ENCODE data around the gene TEAD4. TPM values are rescaled to one million over a fixed set of nuclear protein-coding genes. Genes with fewer than 3 reads are reported as not detected.

Gene TEAD4
- total RNA-seq, 1 donor, result 22.0 TPM

GRCh38 chr12:3071710-3072109 is 112.5 kb downstream of the TEAD4 start:
- DNase-seq (ENCODE audit: low read depth), result no peak
- TF ChIP-seq CTCF (IDR thresholded peaks at IDR 0.05; ENCODE audit: insufficient read depth, low read depth, low read length), result no peak

GRCh38 chr12:3073438-3074250 is 114.4 kb downstream of the TEAD4 start:
- peak; percentile 88 for DNase-seq (ENCODE audit: low read depth)
- no peak overlapping the region for H3K4me3 ChIP-seq (ENCODE audit: low read depth, low read length)
- peak; percentile 99 for TF ChIP-seq CTCF (IDR thresholded peaks at IDR 0.05; ENCODE audit: insufficient read depth, low read depth, low read length)

More at GRCh38 chr12:3071710-3072109, 112.5 kb downstream of the TEAD4 start:
- no peak overlapping the region for H3K4me3 ChIP-seq (ENCODE audit: low read depth, low read length)

- H3K4me3 ChIP-seq (ENCODE audit: low read depth, low read length), result no peak overlapping the region
- TF ChIP-seq CTCF (IDR thresholded peaks at IDR 0.05; ENCODE audit: insufficient read depth, low read depth, low read length), result no peak
Measured at GRCh38 chr12:3075315-3075714, 116.1 kb downstream of the TEAD4 start.

GRCh38 chr12:3076730-3077571 is 117.8 kb downstream of the TEAD4 start, which contains the start of gene TSPAN9:
Gene TSPAN9 (plus strand): TSS chr12:3077379. CDS start chr12:3201194, 123,815 bp downstream.
- no peak for TF ChIP-seq CTCF (IDR thresholded peaks at IDR 0.05; ENCODE audit: insufficient read depth, low read depth, low read length)
- DNase-seq (ENCODE audit: low read depth), result peak; percentile 74
- H3K4me3 ChIP-seq (ENCODE audit: low read depth, low read length), result peak within 1 kb of the TSS; percentile 86

More at GRCh38 chr12:3075315-3075714, 116.1 kb downstream of the TEAD4 start:
- DNase-seq (ENCODE audit: low read depth), result no peak

DNA sequence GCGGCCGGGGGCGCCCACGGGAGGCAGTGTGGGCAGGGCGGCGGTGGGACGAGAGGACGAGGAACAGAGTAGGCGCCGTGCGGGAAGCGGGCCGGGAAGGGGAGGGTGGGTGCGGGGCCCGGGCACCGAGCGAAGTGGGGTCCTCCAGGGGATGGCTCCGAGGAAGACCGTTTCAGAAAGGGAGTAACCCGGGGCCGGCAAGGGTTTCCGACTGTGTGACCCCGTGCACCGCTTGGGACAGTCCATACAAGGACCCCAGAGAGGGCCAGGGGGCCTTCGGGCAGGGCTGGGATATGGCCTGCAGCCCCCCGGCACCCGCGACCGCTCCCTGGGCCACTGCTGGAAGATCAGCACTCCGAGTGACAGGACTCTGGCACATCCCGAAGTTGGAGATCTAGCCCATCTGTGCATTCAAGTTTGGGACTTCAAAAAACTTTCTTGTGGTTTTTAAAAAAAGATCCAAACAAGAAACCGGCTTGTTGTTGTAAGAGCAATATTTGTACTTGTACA is 118.4 kb downstream of the TEAD4 start:
- TF ChIP-seq CTCF (IDR thresholded peaks at IDR 0.05; ENCODE audit: insufficient read depth, low read depth, low read length), result no peak
- peak; percentile 58 for DNase-seq (ENCODE audit: low read depth)
- H3K4me3 ChIP-seq (ENCODE audit: low read depth, low read length), result peak overlapping the region; percentile 86

- DNase-seq (ENCODE audit: low read depth), result no peak
- no peak for TF ChIP-seq CTCF (IDR thresholded peaks at IDR 0.05; ENCODE audit: insufficient read depth, low read depth, low read length)
- H3K4me3 ChIP-seq (ENCODE audit: low read depth, low read length), result peak overlapping the region; percentile 86
Measured at GRCh38 chr12:3078086-3078820, 119.1 kb downstream of the TEAD4 start.

All from fibroblast of villous mesenchyme (primary cell).